T47D (cell line): ENCODE data around the gene BET1.

Source experiments
- DNase-seq, 2 experiments: peaks; one replicate each; pipeline versions ENCODE4 v3.0.0 to v3.0.0-alpha.2; 2011 to 2012; ENCODE audit warnings: low read depth in 1 of 2, low spot score in 1 of 2
- JUND ChIP-seq: IDR thresholded peaks from 2 replicates; pipeline ENCODE4 v1.6.1; 2012; ENCODE audit warnings: low read depth
- in situ Hi-C: cut with HindIII; loops from 2 replicates; pipeline ENCODE4 v1.10.0; 2016; ENCODE audit warnings: low sequenced_read_pairs, low pct_unique_long_range_greater_than_20kb

The BET1 gene, protein sequence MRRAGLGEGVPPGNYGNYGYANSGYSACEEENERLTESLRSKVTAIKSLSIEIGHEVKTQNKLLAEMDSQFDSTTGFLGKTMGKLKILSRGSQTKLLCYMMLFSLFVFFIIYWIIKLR

DNA sequence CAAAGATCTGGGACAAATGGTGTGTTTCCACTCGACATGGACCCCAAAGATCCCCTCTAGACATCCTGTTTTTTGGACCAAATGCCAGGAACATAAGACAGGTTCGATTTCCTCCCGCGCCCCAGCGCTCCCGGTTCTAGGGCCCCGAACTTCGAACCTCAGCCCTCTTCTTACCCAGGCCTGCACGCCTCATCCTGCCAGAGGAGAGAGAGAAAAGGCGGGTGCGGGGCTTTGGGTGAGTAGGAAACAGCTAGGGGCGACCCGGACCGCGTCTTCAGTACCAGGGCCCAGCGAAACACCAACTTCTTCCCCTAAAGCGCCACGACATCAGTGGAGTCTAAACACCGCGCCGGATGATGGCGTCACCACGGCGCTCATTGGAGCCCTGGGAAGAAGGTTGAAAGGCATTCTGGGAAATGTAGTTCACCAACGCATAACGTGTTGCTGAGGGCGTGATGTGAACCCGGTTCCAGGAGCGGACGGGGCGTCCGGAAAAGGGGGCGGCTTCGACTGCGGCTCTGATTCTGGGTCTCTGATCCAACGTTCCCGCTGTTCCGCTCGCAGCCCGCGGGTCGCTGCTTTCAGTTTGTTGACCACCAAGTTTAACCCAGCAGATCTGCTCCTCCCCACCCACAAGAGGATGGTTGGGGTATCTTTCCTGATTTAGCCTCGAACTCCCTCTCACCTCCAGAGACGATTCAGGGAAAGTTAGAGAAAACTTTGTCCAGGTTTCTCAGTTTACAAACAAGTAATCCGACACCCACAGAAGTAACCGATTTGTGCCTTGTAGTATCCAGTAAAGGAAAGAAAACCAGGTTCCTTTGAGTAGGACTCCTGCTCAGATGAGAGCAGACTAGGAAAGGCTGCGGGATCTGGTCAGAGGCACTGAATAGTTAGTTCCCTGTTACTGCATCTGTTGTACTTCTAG is at the start of gene BET1:
TSS of gene BET1 (minus strand) at position 332 of the 928 bp plus-strand sequence. CDS start at position 193, 139 bp downstream.
- in situ Hi-C loops, result no loop called here
- TF ChIP-seq JUND, result no peak
- peak; percentile 60 to 96 for DNase-seq

DNA sequence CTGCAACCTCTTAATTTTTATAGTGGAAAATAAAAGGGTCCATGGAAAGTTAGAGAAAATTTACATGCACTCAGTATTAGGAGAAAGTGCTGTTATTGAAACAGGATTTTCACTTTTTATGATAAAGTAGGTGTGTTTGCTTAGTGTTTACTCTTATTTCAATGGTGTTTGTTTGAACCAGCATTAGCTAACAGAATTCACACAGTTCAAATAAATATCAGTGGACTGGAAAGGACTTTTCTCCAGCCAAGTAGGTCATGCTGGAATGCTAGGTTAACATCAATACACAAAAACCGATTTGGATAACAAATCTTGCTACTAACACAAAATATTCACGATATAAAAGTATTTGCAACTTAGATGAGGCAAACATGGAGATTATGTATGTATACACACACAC is 49.4 kb upstream of the BET1 start:
- in situ Hi-C loops, result no loop called here
- no peak for DNase-seq
- no peak for TF ChIP-seq JUND

DNA sequence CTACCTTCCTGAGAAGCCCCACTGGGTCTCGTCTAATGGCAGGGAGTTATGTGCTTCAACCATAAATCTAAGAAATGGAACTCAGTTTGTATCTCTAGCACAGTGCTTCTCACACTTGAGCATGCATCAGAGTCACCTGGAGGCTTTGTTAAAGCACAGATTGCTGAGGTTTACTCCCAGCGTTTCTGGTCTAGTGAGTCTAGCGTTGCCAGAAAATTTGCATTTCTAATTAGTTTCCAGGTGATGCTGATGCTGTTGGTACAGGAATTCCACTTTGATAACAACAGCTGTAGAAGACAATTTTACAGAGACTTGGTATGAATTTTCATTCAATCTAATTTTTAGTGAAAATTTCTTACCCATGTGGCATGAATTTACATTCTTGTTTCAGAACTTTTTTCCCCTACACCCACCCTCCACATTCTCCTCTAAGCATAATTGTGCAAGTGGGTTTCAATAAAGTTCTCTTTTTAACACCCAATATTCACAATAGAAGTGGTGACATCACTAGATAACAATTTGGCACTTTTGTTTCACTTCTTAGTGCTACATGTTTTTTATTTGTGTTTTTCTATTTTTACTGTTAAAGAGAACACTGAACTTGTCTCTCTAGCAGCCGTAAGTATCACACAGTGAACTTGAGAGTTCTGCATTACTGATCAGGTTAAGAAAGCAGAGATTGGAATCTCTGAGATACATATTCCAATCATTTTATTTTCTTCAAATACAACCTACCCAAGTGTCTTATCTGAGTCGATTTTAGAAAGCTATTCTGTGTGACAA is 48.4 kb upstream of the BET1 start:
- DNase-seq, result no peak
- in situ Hi-C loops, result no loop called here
- no peak for TF ChIP-seq JUND

DNA sequence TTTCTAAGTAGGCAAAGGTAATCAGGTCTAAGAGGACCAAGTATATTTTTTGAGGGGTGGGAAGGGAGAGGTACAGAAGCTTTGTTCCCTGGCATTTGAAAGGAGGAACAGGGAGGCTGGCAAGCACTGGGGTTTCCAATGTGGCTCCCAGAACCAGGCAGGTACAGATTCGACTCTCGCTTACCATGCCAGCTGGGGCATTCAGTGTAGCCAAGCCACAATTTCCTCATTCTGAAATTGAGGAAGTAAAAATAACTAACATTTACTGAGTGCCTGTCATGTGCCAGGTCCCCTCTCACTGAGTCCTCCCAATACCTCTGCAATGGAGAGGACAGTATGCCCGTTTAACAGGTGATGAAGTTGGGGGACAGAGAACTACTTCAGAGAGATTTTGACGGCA is 45.9 kb upstream of the BET1 start:
- peak in 1 of 2 experiments; percentile 5 for DNase-seq
- in situ Hi-C loops, result no loop called here
- no peak for TF ChIP-seq JUND

DNA sequence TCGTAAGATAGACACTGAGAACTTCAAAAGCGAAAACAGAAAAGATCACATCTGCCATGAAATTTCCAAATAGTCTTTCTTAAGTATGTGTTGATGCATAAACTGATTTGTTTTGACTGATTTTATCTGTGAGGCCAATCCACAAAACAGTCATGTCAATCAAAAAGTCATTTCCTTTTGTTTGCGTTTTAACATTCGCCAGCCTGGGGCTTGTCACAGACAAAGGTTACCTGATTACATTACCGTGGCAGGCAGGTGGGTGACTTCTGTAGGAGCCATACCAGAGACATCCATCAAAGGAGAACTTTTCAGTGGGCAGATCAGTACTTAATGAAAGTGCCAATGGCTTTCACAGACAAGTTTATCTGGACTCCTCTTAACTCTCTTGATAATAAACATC is 45.5 kb upstream of the BET1 start:
- in situ Hi-C loops, result no loop called here
- DNase-seq, result no peak
- TF ChIP-seq JUND, result no peak

DNA sequence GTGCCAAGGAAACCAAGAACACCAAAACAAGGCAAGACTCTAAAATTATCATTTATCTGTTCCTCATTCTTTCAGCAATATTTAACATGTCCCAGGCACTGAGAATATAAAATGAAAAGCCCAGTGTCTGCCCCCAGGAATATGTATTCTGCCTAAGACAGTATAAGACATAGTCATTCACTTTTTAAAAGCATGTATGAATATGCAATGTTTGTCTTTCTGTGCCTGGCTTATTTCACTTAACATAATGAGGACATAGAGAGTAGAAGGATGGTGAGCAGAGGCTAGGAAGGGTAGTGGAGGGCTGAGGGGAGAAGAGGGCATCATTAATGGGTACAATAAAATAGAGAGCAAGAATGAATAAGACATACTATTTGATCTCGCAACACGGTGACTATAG is 44.6 kb upstream of the BET1 start:
- TF ChIP-seq JUND, result no peak
- DNase-seq, result no peak
- in situ Hi-C loops, result no loop called here

DNA sequence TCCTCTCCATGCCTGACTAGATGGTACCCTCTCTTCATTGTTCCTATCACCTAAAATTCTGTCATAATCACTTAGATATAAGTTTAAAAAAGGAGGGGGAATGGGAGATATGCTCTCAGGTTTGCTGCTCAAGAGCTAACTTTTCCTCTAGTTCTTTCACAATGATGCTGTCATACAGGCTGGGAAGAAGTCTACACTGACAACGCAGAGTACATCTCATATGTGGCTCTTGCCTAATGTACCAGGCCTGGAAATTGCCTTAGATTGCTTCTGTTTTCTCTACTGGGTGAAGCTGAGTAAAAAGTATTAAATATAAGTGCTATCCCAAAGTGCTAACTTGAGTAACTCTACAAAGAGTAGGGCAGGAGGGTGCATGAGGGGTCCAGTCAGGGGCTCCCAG is 43.8 kb upstream of the BET1 start:
- TF ChIP-seq JUND, result no peak
- DNase-seq, result no peak
- in situ Hi-C loops, result no loop called here

DNA sequence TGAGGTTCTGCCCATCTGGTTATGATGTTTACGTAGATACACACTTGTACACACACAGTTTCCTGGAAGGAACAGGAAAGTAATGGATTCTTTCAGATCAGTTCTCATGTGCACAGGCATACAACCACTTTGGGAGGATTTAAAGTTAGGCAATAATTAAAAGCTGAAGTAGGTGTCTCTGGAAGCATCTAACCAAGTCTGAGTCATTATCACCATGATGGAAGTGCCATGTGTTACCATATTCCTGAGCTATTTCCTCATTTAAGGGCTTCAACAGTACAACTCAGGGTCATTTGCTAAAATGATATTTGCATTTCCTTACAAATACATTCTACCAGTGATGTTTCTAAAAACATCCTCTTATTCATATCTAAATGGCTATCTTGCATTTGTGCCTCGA is 41.4 kb upstream of the BET1 start:
- DNase-seq, result no peak
- no peak for TF ChIP-seq JUND
- in situ Hi-C loops, result no loop called here

DNA sequence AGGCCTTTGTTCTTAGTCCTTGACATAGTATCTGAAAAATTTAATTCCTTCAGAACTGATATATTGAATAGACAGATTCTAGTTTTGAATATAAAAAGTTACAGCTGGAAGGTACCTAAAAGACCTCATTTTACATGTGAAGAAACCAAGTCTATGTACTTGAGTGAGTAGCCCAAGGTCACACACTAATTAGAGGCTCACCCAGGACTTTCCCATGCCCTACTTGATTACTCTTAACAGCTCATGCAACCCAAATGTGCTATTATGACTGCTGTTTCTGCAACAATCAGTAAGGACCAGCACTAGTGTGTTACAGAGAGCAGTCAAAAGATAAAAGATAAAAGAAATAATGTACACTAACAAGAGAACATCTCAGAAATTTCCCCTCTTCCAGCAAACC is 40.7 kb upstream of the BET1 start:
- in situ Hi-C loops, result no loop called here
- DNase-seq, result no peak
- TF ChIP-seq JUND, result no peak

DNA sequence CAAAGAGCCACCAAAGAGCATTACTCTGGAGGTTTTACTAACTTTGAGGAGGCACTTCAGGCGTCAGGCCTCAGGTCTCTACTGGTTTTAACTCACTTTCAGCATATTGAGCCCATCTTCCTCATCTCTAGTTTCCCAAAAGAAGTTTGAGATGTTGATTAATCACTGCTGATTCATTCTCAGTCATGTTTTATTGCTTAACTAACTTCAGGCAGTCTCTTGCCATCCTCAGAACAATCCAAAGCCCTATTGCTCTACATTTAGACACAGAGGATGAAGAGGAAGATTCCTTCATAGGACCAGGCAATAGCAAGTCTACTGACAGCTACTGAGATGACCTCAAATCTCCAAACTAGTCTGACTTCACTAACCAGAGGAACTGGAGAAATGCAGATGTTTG is 39.1 kb upstream of the BET1 start:
- in situ Hi-C loops, result no loop called here
- DNase-seq, result no peak
- no peak for TF ChIP-seq JUND

DNA sequence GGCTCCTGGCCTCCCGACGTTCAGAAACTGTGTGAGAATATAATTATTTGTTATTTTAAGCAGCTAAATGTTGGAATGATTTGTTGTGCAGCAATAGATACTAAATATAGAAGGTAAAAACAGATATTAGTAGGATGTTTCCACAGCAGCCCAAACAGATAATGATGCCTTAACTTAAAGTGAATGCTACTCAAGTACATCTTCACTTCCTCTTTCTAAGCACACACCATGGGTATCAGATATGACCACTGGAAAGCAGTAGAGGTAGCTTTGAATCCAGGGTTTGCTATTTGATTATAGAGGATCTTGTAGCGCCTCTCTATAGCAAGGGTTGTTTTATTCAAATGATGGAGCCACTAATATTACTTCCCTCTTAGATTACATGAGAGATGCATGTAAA is 38.2 kb upstream of the BET1 start:
- no peak for TF ChIP-seq JUND
- DNase-seq, result no peak
- in situ Hi-C loops, result no loop called here

DNA sequence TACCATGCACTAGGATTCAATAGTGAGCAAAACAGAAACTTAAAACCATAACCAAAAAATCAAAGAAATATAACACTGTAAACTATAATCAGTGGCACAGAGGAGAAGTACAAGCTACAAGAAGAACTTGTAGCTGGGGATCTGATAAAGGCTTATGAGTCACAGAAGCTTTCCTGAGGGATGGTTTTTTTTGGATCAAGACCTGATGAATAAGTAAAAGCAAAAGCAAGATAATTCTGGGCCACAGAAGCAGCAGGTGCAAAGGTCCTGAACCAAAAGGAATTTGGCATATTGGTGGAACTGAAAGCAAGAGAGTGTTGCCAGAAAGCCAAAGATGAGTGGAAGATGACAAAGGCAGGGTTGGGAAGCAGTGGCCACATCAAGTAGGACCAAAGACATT is 37.4 kb upstream of the BET1 start:
- TF ChIP-seq JUND, result no peak
- in situ Hi-C loops, result no loop called here
- DNase-seq, result no peak

DNA sequence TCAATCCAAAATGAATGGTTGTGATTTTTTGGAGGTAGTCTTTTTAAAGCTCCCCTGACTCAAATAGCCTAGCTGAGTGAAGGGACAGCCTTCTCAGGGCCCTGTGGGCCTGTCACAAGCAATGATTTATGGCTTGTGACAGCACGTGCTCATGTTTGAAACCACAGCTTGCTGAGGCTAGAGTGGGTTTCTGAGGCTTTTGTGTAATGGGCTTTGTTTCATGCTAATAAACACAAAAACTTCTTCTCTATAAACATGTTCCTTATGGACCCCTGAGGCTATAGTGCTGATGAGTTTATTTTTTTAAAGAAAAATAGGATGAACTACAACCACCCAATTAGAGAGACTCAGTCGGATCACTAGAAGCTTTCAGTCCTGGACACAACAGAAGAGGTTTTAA is 36.1 kb upstream of the BET1 start:
- DNase-seq, result no peak
- in situ Hi-C loops, result no loop called here
- TF ChIP-seq JUND, result no peak
